ENCODE results near the gene SMIM7. TPM values are rescaled to one million over a fixed set of nuclear protein-coding genes. Genes with fewer than 3 reads are reported as not detected.

Gene SMIM7
- total RNA-seq, 1 experiment from 2014 or later, result 77.6 TPM

GRCh38 chr19:16609511-16610200 is 50.3 kb downstream of the SMIM7 start:
- no peak overlapping the region for H3K23ac ChIP-seq (ENCODE audit: insufficient read length, low read depth, low read length)
- Mint-ChIP-seq H3K4me1 (peaks cover 0 to 6% of the 10 kb centered on the region in 2 experiments; a peak in 3 of 4 replicates), H3K27me3 (ENCODE audit: low read depth) (no peaks in the 10 kb centered on the region; the same call in 1 of the 2 replicates), H3K4me3 (no peak overlapping the region), H3K36me3 (ENCODE audit: insufficient read depth in 1 of 3, low read depth in 3 of 3) (no peaks in the 10 kb centered on the region), H3K27ac (no peak overlapping the region), H3K9me3 (no peaks in the 10 kb centered on the region)
- no peak overlapping the region for H3K9ac ChIP-seq (ENCODE audit: extremely low read depth, insufficient read length, low read length)
- no CpG with 5 or more reads among the region's 5 CpGs for WGBS (ENCODE audit: extremely low coverage, insufficient read length, low lambda C conversion rate)
- no peaks in the 10 kb centered on the region for H4K20me1 ChIP-seq (ENCODE audit: control insufficient read depth, insufficient read depth, insufficient read length)
- H3K27ac ChIP-seq (ENCODE audit: insufficient read length, low read depth, low read length), result no peak overlapping the region
- no peak overlapping the region for H4K8ac ChIP-seq (replicated peaks; ENCODE audit: insufficient read length, low read depth, low read length)
- no peak overlapping the region for H4K91ac ChIP-seq (ENCODE audit: insufficient read length, low read depth, low read length)
- H2BK120ac ChIP-seq (ENCODE audit: low read depth, low read length, poor library complexity, severe bottlenecking), result no peak overlapping the region
- H2BK12ac ChIP-seq (ENCODE audit: insufficient read length, low read depth, low read length), result no peak overlapping the region
- H3K79me1 ChIP-seq (ENCODE audit: insufficient read depth, low read depth, low read length, poor library complexity, severe bottlenecking), result peaks cover 11% of the 10 kb centered on the region
- peaks cover 21% of the 10 kb centered on the region; the same call in 1 of the 2 replicates for H3K79me2 ChIP-seq (ENCODE audit: insufficient read depth, low read length)
- no peak overlapping the region for H3K14ac ChIP-seq (ENCODE audit: insufficient read depth, low read length)
- no peaks in the 10 kb centered on the region for H3K27me3 ChIP-seq (ENCODE audit: insufficient read depth, low read length)
- no peak overlapping the region for H4K5ac ChIP-seq (ENCODE audit: insufficient read length, low read depth, low read length)
- H2BK5ac ChIP-seq (ENCODE audit: insufficient read length, low read length), result no peak overlapping the region
- TF ChIP-seq CTCF (conservative IDR thresholded peaks at IDR 0.05), result no peak
- no peak overlapping the region for H3T11ph ChIP-seq (ENCODE audit: low read length)
- H2BK20ac ChIP-seq (ENCODE audit: low read depth, low read length, poor library complexity, severe bottlenecking), result no peak overlapping the region
- H3K23me2 ChIP-seq (ENCODE audit: insufficient read length, low read depth, low read length, poor library complexity, severe bottlenecking), result no peaks in the 10 kb centered on the region
- no peaks in the 10 kb centered on the region for H3K9me3 ChIP-seq (ENCODE audit: control insufficient read depth, low read depth, low read length)
- H2AK5ac ChIP-seq (ENCODE audit: insufficient read length, low read length), result no peak overlapping the region
- no peak overlapping the region for H3K18ac ChIP-seq (ENCODE audit: insufficient read length, low read depth, low read length)
- no peak overlapping the region for H3K4ac ChIP-seq (ENCODE audit: low read depth, low read length)
- H3K56ac ChIP-seq (ENCODE audit: insufficient read length, low read depth, low read length), result no peak overlapping the region
- no peaks in the 10 kb centered on the region for H3K4me1 ChIP-seq (ENCODE audit: insufficient read depth, low read length)
- no peak for DNase-seq
- H3K4me2 ChIP-seq (ENCODE audit: insufficient read depth, insufficient read length, low read length), result no peak overlapping the region
- H2AFZ ChIP-seq (ENCODE audit: low read length), result no peak overlapping the region
- H2BK15ac ChIP-seq (ENCODE audit: low read depth, low read length), result no peak overlapping the region

Measured in H9 (cell line).